Neuronal stem cell (in vitro differentiated cells): ENCODE data around the gene NRK.

Experiments
- DNase-seq: peaks from one replicate; pipeline ENCODE4 v3.0.0-alpha.2; 2013; ENCODE audit warnings: low spot score
- H2AFZ ChIP-seq: one replicate; pipeline ENCODE4 v1.6.1; 2013; ENCODE audit warnings: mild to moderate bottlenecking, low read length, inconsistent platforms
- H2AK5ac ChIP-seq: 2 replicates; pipeline ENCODE4 v1.6.1; 2013; ENCODE audit warnings: low read depth, mild to moderate bottlenecking, inconsistent platforms, low read length, moderate library complexity, mixed read lengths
- H2BK120ac ChIP-seq: 2 replicates; pipeline ENCODE4 v1.6.1; 2013; ENCODE audit warnings: low read depth, mild to moderate bottlenecking, inconsistent platforms, low read length, moderate library complexity, mixed read lengths
- H2BK12ac ChIP-seq: one replicate; pipeline ENCODE4 v1.6.1; 2013; ENCODE audit warnings: low read length, inconsistent platforms
- H2BK15ac ChIP-seq: 2 replicates; pipeline ENCODE4 v1.6.1; 2013; ENCODE audit warnings: mild to moderate bottlenecking, low read length, inconsistent platforms, mixed read lengths
- H2BK5ac ChIP-seq: one replicate; pipeline ENCODE4 v1.6.1; 2013; ENCODE audit warnings: inconsistent platforms, mild to moderate bottlenecking, low read length, moderate library complexity
- H3K14ac ChIP-seq: one replicate; pipeline ENCODE4 v1.6.1; 2013; ENCODE audit warnings: low read length, inconsistent platforms
- H3K18ac ChIP-seq: 2 replicates; pipeline ENCODE4 v1.6.1; 2013; ENCODE audit warnings: low read length, inconsistent platforms
- H3K23ac ChIP-seq: 2 replicates; pipeline ENCODE4 v1.6.1; 2013; ENCODE audit warnings: low read depth, mild to moderate bottlenecking, mixed read lengths, low read length, inconsistent platforms; ENCODE audit not compliant: poor library complexity
- H3K27ac ChIP-seq: replicated peaks from 3 replicates; pipeline ENCODE4 v1.5.1; 2013; ENCODE audit warnings: low read length, inconsistent platforms
- H3K27me3 ChIP-seq, 3 experiments: 2 replicates each; pipeline ENCODE4 v1.6.1; 2013; ENCODE audit warnings: low read length in 3 of 3, mild to moderate bottlenecking in 2 of 3, inconsistent platforms in 1 of 3, low read depth in 1 of 3, mixed read lengths in 1 of 3, moderate library complexity in 1 of 3; ENCODE audit not compliant: control insufficient read depth in 3 of 3, insufficient read depth in 3 of 3
- H3K36me3 ChIP-seq, 2 donors: replicated peaks in 1 of 2; 2 replicates each; pipeline ENCODE4 v1.6.1; 2013; ENCODE audit warnings: low read length in 2 of 2; ENCODE audit not compliant: control insufficient read depth in 2 of 2, insufficient read depth in 2 of 2
- H3K4ac ChIP-seq: 2 replicates; pipeline ENCODE4 v1.6.1; 2013; ENCODE audit warnings: inconsistent platforms, mild to moderate bottlenecking, low read length, moderate library complexity
- H3K4me1 ChIP-seq, 2 donors: 1 replicate in 1 of 2; 2 replicates in 1 of 2; pipeline ENCODE4 v1.6.1; 2013; ENCODE audit warnings: low read length in 2 of 2, low read depth in 1 of 2; ENCODE audit not compliant: control insufficient read depth in 2 of 2, insufficient read depth in 1 of 2
- H3K4me2 ChIP-seq: one replicate; pipeline ENCODE4 v1.6.1; 2013; ENCODE audit warnings: mild to moderate bottlenecking, low read length, inconsistent platforms; ENCODE audit not compliant: insufficient read depth, poor library complexity, severe bottlenecking
- H3K4me3 ChIP-seq, 2 donors: 2 replicates each; pipeline ENCODE4 v1.5.1; 2013; ENCODE audit warnings: low read length in 2 of 2, mild to moderate bottlenecking in 2 of 2, inconsistent platforms in 1 of 2, moderate library complexity in 1 of 2
- H3K79me1 ChIP-seq: one replicate; pipeline ENCODE4 v1.6.1; 2013; ENCODE audit warnings: low read depth, mild to moderate bottlenecking, inconsistent platforms, low read length, moderate library complexity
- H3K9ac ChIP-seq: one replicate; pipeline ENCODE4 v1.6.1; 2013; ENCODE audit warnings: mild to moderate bottlenecking, low read depth, low read length, inconsistent platforms; ENCODE audit not compliant: poor library complexity
- H3K9me3 ChIP-seq, 2 donors: replicated peaks in 1 of 2; 2 replicates each; pipeline versions ENCODE3 to v1.6.1; 2013; ENCODE audit warnings: low read length in 2 of 2, mild to moderate bottlenecking in 2 of 2, inconsistent platforms in 1 of 2, low read depth in 1 of 2, mixed read lengths in 1 of 2, moderate library complexity in 1 of 2; ENCODE audit not compliant: control insufficient read depth in 2 of 2, insufficient read depth in 1 of 2
- H4K8ac ChIP-seq: one replicate; pipeline ENCODE4 v1.6.1; 2013; ENCODE audit warnings: low read depth, mild to moderate bottlenecking, inconsistent platforms, low read length, moderate library complexity
- H4K91ac ChIP-seq: one replicate; pipeline ENCODE4 v1.6.1; 2013; ENCODE audit warnings: low read length, low read depth, mild to moderate bottlenecking, inconsistent platforms; ENCODE audit not compliant: poor library complexity
- WGBS, 2 donors: extraction: QIAGEN DNeasy Blood & Tissue Kit; methylation state at CpG; one replicate each; pipeline ENCODE4 v1.1.7; 2013; ENCODE audit warnings: missing lambda C conversion rate in 2 of 2, mixed read lengths in 1 of 2; ENCODE audit not compliant: insufficient read length in 2 of 2, insufficient replicate concordance in 1 of 2; ENCODE audit errors: extremely low coverage in 2 of 2; 5-methylcytosine and 5-hydroxymethylcytosine counted together

NRK gene

DNA sequence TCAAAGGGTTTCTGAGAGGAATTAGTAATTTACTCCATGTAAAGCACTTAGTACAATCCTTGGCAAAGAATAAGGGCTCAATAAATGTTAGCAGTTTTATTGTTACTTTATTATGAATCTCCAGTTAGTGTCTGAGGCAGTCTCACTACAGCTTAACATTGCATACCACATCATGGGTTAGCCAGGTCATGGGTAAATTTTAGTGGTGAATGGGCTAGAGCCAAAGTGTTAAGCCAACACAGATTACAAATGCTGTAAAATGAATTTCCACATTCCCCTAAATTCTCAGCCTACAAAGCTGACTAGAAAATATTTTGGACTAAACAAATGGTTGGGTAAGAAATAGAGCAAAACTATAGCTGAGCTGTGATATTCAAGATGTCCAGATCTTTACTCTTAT, 72.4 kb downstream of the NRK start:
- Histone ChIP-seq H2BK15ac (no peak overlapping the region), H3K18ac (no peak overlapping the region), H4K8ac (no peak overlapping the region), H3K36me3 (no peaks in the 10 kb centered on the region), H3K27me3 (no peaks in the 10 kb centered on the region), H2BK5ac (no peak overlapping the region), H2BK120ac (no peak overlapping the region), H3K27ac (no peak overlapping the region), H3K4me2 (no peak overlapping the region), H3K23ac (no peak overlapping the region), H3K9ac (no peak overlapping the region), H3K9me3 (no peaks in the 10 kb centered on the region), H3K14ac (no peak overlapping the region), H3K4ac (no peak overlapping the region), H3K4me1 (no peaks in the 10 kb centered on the region), H2AFZ (no peak overlapping the region), H3K4me3 (no peak overlapping the region), H2AK5ac (no peak overlapping the region), H2BK12ac (no peak overlapping the region), H3K79me1 (no peaks in the 10 kb centered on the region), H4K91ac (no peak overlapping the region)
- DNase-seq: no peak

DNA sequence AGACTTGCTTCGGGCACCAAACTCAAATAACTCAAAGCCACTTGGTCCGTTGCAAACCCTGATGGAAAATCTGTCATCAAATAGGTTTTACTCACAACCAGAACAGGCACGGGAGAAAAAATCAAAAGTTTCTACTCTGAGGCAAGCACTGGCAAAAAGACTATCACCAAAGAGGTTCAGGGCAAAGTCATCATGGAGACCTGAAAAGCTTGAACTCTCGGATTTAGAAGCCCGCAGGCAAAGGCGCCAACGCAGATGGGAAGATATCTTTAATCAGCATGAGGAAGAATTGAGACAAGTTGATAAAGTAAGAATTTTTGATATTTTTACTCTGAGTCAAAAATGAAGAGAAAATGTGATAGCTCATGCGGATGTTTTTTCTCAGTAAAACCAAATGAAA, 87.2 kb downstream of the NRK start:
- Histone ChIP-seq H3K9me3 (no peaks in the 10 kb centered on the region), H4K8ac (no peak overlapping the region), H2BK5ac (no peak overlapping the region), H2AFZ (no peak overlapping the region), H3K23ac (no peak overlapping the region), H2BK120ac (no peak overlapping the region), H3K79me1 (no peaks in the 10 kb centered on the region), H2BK12ac (no peak overlapping the region), H3K27me3 (no peaks in the 10 kb centered on the region), H3K18ac (no peak overlapping the region), H3K9ac (no peak overlapping the region), H3K4me3 (no peak overlapping the region), H4K91ac (no peak overlapping the region), H3K4me1 (no peaks in the 10 kb centered on the region), H3K36me3 (no peaks in the 10 kb centered on the region), H3K4me2 (no peak overlapping the region), H3K27ac (no peak overlapping the region), H2BK15ac (no peak overlapping the region), H3K14ac (no peak overlapping the region), H2AK5ac (no peak overlapping the region), H3K4ac (no peak overlapping the region)
- no CpG with 5 or more reads among the region's 8 CpGs for WGBS, 2 donors
- DNase-seq: no peak

DNA sequence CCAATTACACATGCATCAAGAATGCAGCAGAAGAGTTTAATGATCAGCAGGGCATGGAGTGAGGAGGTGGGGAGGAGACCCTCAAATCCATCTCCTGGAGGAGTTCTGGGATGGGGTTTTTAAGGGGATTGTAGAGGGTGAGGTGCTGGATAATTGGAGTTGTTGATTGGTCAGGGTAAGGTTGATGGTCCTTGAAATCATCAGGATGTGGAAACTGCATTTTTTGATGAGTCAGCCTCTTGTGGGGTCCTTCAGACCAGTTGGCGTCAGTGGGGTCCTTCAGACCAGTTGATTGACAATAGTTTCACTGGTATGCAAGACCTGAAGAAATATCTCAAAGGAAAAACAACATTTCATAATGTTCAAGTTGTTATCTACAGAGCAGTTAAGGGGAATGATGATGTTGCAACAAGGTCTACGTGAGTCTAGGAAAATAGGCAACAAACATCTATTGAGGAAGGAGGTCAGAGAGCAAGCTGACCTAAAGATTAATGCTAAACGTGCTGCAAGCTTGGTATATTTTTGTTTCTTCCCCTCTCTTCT, 88.3 kb downstream of the NRK start:
- Histone ChIP-seq H2BK12ac (no peak overlapping the region), H3K4me3 (no peak overlapping the region), H3K23ac (no peak overlapping the region), H4K8ac (no peak overlapping the region), H3K14ac (no peak overlapping the region), H2AFZ (no peak overlapping the region), H2BK15ac (no peak overlapping the region), H3K9ac (no peak overlapping the region), H4K91ac (no peak overlapping the region), H3K27ac (no peak overlapping the region), H2BK5ac (no peak overlapping the region), H3K4me2 (no peak overlapping the region), H3K79me1 (no peaks in the 10 kb centered on the region), H3K27me3 (no peaks in the 10 kb centered on the region), H3K18ac (no peak overlapping the region), H3K9me3 (no peaks in the 10 kb centered on the region), H3K4ac (no peak overlapping the region), H3K4me1 (no peaks in the 10 kb centered on the region), H2AK5ac (no peak overlapping the region), H2BK120ac (no peak overlapping the region), H3K36me3 (no peaks in the 10 kb centered on the region)
- no peak for DNase-seq
- no CpG with 5 or more reads among the region's 3 CpGs for WGBS, 2 donors

DNA sequence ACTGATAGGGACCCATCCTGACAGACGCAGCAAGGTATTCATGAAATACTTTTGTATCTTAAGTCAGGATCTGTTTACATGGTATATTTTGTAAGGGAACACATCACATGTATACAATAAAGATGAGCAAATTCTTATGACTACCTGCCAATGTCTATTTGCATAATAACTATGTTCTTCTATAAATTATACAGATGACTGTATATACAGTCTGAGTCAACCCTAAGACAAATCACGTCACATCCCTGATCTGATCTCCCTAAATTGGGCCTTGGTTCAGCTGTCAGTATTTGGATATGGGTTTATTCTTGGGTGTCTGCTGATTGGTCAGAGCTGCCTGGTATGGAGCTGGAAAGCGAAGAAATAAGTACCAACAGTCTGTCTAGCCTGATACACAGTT, 122.9 kb downstream of the NRK start:
- no CpG with 5 or more reads among the region's 3 CpGs for WGBS, 2 donors
- Histone ChIP-seq H4K8ac (no peak overlapping the region), H3K79me1 (peaks cover 1% of the 10 kb centered on the region)

More for the DNA sequence above, 122.9 kb downstream of the NRK start:
- Histone ChIP-seq H3K14ac (no peak overlapping the region), H3K9ac (no peak overlapping the region), H3K27me3 (peaks cover 0 to under 1% (median 0%) of the 10 kb centered on the region in 3 experiments), H2BK5ac (no peak overlapping the region), H3K4me2 (no peak overlapping the region), H3K9me3 (no peaks in the 10 kb centered on the region), H2AFZ (no peak overlapping the region), H2BK15ac (no peak overlapping the region), H3K36me3 (no peaks in the 10 kb centered on the region), H3K23ac (no peak overlapping the region), H3K4ac (no peak overlapping the region), H2AK5ac (no peak overlapping the region), H3K27ac (no peak overlapping the region), H2BK12ac (no peak overlapping the region), H4K91ac (no peak overlapping the region), H3K18ac (no peak overlapping the region), H2BK120ac (no peak overlapping the region), H3K4me3 (no peak overlapping the region), H3K4me1 (no peaks in the 10 kb centered on the region)
- DNase-seq: no peak
